ENCODE data around the gene EHMT1. TPM values are rescaled to one million over a fixed set of nuclear protein-coding genes. Genes with fewer than 3 reads are reported as not detected.

The EHMT1 gene
- 10 to 100 TPM; 26.8 to 51.9 (median 36.7) TPM for total RNA-seq
- long read RNA-seq, partial matches to known transcripts = 6 of 9 reads
- long read RNA-seq, other reads (novel, unspliced or antisense) = 3 of 9 reads

DNA sequence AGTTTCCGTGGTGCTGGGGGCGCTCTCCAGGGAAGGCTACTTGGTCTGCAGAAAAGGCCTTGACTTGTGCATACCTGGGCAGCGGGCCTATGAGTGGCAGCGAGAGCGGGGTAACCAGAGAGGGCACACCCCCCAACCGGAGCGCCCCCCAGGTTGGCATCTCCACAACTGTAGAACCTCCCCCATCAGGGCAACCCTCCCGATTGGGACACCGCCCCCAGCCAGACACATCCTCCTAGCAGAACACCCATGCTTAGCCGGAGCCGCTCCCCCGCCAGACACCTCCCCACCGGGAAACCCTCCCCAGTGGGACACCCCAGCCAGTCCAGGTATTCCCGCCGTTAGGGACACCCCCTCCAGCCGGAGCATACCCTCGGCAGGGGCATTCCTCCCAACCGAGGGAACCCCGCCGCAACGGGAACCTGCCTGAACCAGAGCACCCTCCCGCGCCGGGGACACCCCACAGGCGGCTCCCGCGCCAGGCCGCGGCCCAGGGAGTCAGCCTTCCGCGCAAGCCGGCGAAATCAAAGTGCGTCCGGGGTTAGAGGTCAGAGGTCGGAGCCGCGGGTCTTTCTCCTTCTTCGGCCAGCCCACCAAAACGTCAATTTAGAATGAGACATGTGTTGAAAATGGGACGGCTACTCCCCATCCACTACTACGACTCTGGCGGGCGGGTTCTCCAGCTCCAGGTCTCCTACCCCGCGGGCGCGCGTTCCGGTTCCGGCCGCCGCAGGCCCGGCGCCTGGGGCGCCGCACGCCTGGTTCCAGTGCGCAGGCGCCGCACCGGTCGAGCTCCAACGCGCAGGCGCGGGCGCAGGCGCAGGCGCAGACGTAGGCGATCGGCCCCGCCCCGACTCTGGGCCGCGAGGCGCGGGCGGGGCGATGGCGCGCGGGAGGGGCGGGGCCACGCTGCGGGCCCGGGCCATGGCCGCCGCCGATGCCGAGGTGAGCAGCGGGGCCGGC is at the start of gene EHMT1:
EHMT1 (plus strand) TSS at position 901 of the 963 bp plus-strand sequence; CDS start at position 925, 24 bp downstream.
- Histone ChIP-seq H3K4me3 (peak within 1 kb of the TSS; percentile 94 to 100 (median 94)), H3K9me3 (no peaks in the 10 kb centered on the region), H3K27me3 (no peaks in the 10 kb centered on the region), H3K4me1 (peaks cover 0 to 29% (median 14%) of the 10 kb centered on the region in 4 donors), H3K27ac (peak within 1 kb of the TSS; percentile 62 to 82 (median 77)), H3K36me3 (peaks cover 0 to 24% (median 3%) of the 10 kb centered on the region in 4 donors)
- ATAC-seq = peak; percentile 69 to 87 (median 74)
- WGBS (ENCODE audit: insufficient coverage, low coverage, low lambda C conversion rate, missing lambda C conversion rate) = 0% methylated on average over 11 of the region's 94 CpGs
- peak; percentile 82 for TF ChIP-seq POLR2A (IDR thresholded peaks at IDR 0.05)
- TF ChIP-seq, protein P1, sequence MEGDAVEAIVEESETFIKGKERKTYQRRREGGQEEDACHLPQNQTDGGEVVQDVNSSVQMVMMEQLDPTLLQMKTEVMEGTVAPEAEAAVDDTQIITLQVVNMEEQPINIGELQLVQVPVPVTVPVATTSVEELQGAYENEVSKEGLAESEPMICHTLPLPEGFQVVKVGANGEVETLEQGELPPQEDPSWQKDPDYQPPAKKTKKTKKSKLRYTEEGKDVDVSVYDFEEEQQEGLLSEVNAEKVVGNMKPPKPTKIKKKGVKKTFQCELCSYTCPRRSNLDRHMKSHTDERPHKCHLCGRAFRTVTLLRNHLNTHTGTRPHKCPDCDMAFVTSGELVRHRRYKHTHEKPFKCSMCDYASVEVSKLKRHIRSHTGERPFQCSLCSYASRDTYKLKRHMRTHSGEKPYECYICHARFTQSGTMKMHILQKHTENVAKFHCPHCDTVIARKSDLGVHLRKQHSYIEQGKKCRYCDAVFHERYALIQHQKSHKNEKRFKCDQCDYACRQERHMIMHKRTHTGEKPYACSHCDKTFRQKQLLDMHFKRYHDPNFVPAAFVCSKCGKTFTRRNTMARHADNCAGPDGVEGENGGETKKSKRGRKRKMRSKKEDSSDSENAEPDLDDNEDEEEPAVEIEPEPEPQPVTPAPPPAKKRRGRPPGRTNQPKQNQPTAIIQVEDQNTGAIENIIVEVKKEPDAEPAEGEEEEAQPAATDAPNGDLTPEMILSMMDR (IDR thresholded peaks at IDR 0.05) = no peak
- DNase-seq = peak; percentile 88 to 89 (median 88)
- intact Hi-C loops (cut with DNase I) = no loop called here

DNA sequence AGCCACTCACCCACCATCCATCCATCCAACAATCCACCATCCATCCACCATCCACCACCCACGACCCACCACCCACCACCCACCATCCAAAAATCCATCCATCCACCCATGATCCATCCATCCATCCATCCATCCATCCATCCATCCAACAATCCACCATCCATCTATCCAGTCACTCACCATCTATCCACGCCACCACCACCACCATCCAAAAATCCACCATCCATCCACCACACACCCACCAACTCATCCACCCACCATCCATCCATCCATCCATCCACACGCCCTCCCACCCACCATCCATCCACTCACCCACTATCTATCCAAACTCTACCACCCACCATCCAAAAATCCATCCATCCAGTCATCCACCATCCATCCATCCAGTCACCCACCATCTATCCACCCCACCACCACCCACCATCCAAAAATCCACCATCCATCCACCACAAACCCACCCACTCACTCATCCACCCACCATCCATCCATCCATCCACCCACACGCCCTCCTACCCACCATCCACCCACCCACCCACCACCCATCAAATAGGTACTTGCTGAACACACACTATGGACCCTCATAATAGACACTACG is 49.1 kb upstream of the EHMT1 start:
- Histone ChIP-seq H3K4me1 (no peaks in the 10 kb centered on the region), H3K9me3 (no peaks in the 10 kb centered on the region), H3K27ac (no peak overlapping the region), H3K36me3 (peaks cover 0 to 18% (median 8%) of the 10 kb centered on the region in 4 donors), H3K27me3 (no peaks in the 10 kb centered on the region), H3K4me3 (no peak overlapping the region)
- intact Hi-C loops (cut with DNase I) = no loop called here
- no peak for TF ChIP-seq POLR2A (IDR thresholded peaks at IDR 0.05)
- TF ChIP-seq, protein P1 (IDR thresholded peaks at IDR 0.05) = no peak
- ATAC-seq (no peak), DNase-seq (no peak)
- WGBS (ENCODE audit: insufficient coverage, low coverage, low lambda C conversion rate, missing lambda C conversion rate) = 98% methylated on average over 5 of the region's 5 CpGs

DNA sequence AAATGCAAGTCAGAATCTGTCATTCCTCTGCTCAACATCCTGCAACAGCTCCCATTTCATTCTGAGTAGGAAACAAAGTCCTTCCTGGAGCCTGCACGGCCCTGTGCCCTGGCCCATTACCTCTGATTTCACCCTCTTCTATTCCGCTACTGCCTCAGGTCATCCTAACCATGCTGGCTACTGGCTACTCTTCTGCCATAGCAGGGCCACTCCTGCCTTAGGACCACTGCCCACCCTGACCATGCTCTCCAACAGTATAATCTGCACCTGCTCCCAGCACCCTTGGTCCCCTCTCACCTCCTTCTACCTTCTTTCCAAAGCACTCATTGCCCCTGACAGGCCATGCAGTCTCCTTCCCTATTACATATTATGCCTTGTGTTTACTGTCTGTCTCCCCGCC is 48.2 kb upstream of the EHMT1 start:
- no peak for ATAC-seq
- Histone ChIP-seq H3K9me3 (no peaks in the 10 kb centered on the region), H3K36me3 (peaks cover 0 to 25% (median 8%) of the 10 kb centered on the region in 4 donors), H3K27ac (no peak overlapping the region), H3K4me1 (no peaks in the 10 kb centered on the region), H3K27me3 (no peaks in the 10 kb centered on the region), H3K4me3 (no peak overlapping the region)
- TF ChIP-seq, protein P1 (IDR thresholded peaks at IDR 0.05) = no peak
- no peak for TF ChIP-seq POLR2A (IDR thresholded peaks at IDR 0.05)
- 100% methylated on average over 1 of the region's 3 CpGs for WGBS (ENCODE audit: insufficient coverage, low coverage, low lambda C conversion rate, missing lambda C conversion rate)
- intact Hi-C loops (cut with DNase I) = no loop called here
- no peak for DNase-seq

DNA sequence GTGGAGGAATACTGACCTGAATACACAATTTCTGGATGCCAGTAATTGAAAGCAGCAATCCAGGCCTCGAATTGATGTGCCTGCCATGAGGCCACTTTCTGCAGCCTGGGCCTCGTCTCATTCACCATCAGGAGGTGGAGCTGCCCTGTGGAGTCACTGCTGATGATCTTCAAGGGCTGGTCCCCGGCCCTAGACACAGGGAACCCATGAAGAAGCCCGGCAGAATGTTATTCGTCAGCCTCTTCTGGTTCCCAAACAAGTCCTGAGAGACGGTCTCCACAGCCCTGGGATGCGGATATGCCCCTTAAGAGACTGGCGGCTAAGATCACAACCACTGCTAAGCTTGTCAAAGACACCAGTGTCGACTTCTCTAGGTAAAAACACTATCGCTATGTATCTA is 44.6 kb upstream of the EHMT1 start:
- Histone ChIP-seq H3K27me3 (no peaks in the 10 kb centered on the region), H3K4me3 (no peak overlapping the region), H3K4me1 (peaks cover 0 to 23% (median 5%) of the 10 kb centered on the region in 4 donors), H3K9me3 (no peaks in the 10 kb centered on the region), H3K36me3 (peaks cover 0 to 30% (median 10%) of the 10 kb centered on the region in 4 donors), H3K27ac (no peak overlapping the region)
- intact Hi-C loops (cut with DNase I) = no loop called here
- WGBS (ENCODE audit: insufficient coverage, low coverage, low lambda C conversion rate, missing lambda C conversion rate) = 97% methylated on average over 5 of the region's 10 CpGs
- DNase-seq (no peak), ATAC-seq (no peak)
- TF ChIP-seq POLR2A (IDR thresholded peaks at IDR 0.05) = no peak
- TF ChIP-seq, protein P1 (IDR thresholded peaks at IDR 0.05) = no peak

Data from right lobe of liver (tissue), 6 donors.